Measurements from ENCODE around the gene KCNH5.

DNA sequence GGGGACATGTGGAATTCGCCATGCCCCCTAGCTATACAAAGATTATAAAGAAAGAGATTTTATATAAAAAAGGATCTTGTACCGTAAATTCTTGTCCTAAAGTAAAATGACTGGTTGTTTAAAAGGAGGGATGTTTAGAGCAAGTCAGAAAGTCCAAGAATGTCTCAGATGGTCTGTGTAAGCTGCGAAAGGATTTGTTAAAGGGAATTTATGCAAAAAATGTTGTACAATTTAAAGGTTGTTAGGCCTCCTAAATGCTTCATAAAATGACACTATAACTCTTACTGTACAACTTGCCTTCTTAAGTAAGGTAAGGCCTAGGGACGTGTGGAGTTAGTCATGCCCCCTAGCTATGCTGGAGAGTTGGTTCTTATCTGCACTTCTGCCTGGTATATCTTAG, 237.6 kb downstream of the KCNH5 start:
- TF ChIP-seq CTCF (IDR thresholded peaks at IDR 0.05; ENCODE audit: low read length) = no peak
- no peak for TF ChIP-seq EZH2 (IDR thresholded peaks at IDR 0.05; ENCODE audit: borderline replicate concordance, low read length)
